Bronchial epithelial cell (primary cell): ENCODE measurements around the gene CELF5. TPM values are rescaled to one million over a fixed set of nuclear protein-coding genes. Genes with fewer than 3 reads are reported as not detected.
"Not testable (repeated sequence)": the region's sequence is repeated elsewhere in the genome, so short reads cannot be mapped to it uniquely, and the experiment has no call there.

Experiments used
- DNase-seq: peaks from one replicate; pipeline ENCODE4 v3.0.0-alpha.2; 2010; ENCODE audit warnings: low read depth
- FAIRE-seq: peaks from 2 replicates; lab custom pipeline; 2011; peaks lifted over from hg19 to GRCh38; lab: Jason Lieb, UNC
- H3K27me3 ChIP-seq: 2 replicates; pipeline ENCODE4 v1.5.1; 2011; ENCODE audit warnings: low read length; ENCODE audit not compliant: control insufficient read depth, insufficient read depth
- H3K36me3 ChIP-seq: 2 replicates; pipeline ENCODE4 v1.5.1; 2011; ENCODE audit warnings: low read length; ENCODE audit not compliant: control insufficient read depth, insufficient read depth
- H3K4me3 ChIP-seq: 2 replicates; pipeline ENCODE4 v1.5.1; 2011; ENCODE audit warnings: mild to moderate bottlenecking, low read depth, low read length, control low read depth
- CTCF ChIP-seq: IDR thresholded peaks from 2 replicates; pipeline ENCODE4 v1.5.1; 2011; ENCODE audit warnings: mild to moderate bottlenecking, moderate library complexity, low read length, control low read depth, inconsistent platforms; ENCODE audit not compliant: insufficient read depth, severe bottlenecking
- total RNA-seq: library from RNA; depleted of rRNA; stranded (reverse); fragments of >200 nt; gene quantifications from 2 replicates; pipeline ENCODE4 v1.2.1, GENCODE V29; 2014

Gene CELF5
- total RNA-seq, 1 donor from 2014 or later: not detected

GRCh38 chr19:3201072-3201700, 23.3 kb upstream of the CELF5 start:
- Histone ChIP-seq H3K27me3 (no peaks in the 10 kb centered on the region), H3K36me3 (peaks cover 23% of the 10 kb centered on the region), H3K4me3 (no peak overlapping the region)
- no peak for FAIRE-seq
- DNase-seq: no peak
- TF ChIP-seq CTCF: no peak

- no peak for DNase-seq
- H3K27me3 ChIP-seq: no peaks in the 10 kb centered on the region
- no peak for TF ChIP-seq CTCF
- no peak for FAIRE-seq
- no peak overlapping the region for H3K4me3 ChIP-seq
- H3K36me3 ChIP-seq: peaks cover 19% of the 10 kb centered on the region
These were observed 22.6 kb upstream of the CELF5 start for GRCh38 chr19:3201911-3202310.

GRCh38 chr19:3202346-3202745, 22.1 kb upstream of the CELF5 start:
- no peak for TF ChIP-seq CTCF
- Histone ChIP-seq H3K4me3 (no peak overlapping the region), H3K36me3 (peaks cover 21% of the 10 kb centered on the region), H3K27me3 (no peaks in the 10 kb centered on the region)
- DNase-seq (no peak), FAIRE-seq (no peak)

- peaks cover 22% of the 10 kb centered on the region for H3K36me3 ChIP-seq
- H3K27me3 ChIP-seq, FAIRE-seq, H3K4me3 ChIP-seq, DNase-seq: not testable (repeated sequence)
These were observed 21.6 kb upstream of the CELF5 start for GRCh38 chr19:3202895-3203294.

- Histone ChIP-seq H3K4me3 (no peak overlapping the region), H3K27me3 (no peaks in the 10 kb centered on the region), H3K36me3 (peaks cover 23% of the 10 kb centered on the region)
- no peak for TF ChIP-seq CTCF
- no peak for DNase-seq
- FAIRE-seq: no peak
These were observed 20.4 kb upstream of the CELF5 start for GRCh38 chr19:3203805-3204645.

GRCh38 chr19:3204646-3205275, 19.7 kb upstream of the CELF5 start:
- Histone ChIP-seq H3K4me3 (no peak overlapping the region), H3K27me3 (no peaks in the 10 kb centered on the region), H3K36me3 (peaks cover 20% of the 10 kb centered on the region)
- no peak for DNase-seq
- FAIRE-seq: no peak
- no peak for TF ChIP-seq CTCF
